GM21423 (cell line): ENCODE data around the gene OR51B5.
"Not testable (repeated sequence)": the region's sequence is repeated elsewhere in the genome, so short reads cannot be mapped to it uniquely, and the experiment has no call there.

Source experiments
- ATAC-seq: cut with Tn5 transposase; IDR thresholded peaks from one replicate; pipeline ENCODE4 v1.9.1; 2021; ENCODE audit warnings: mild to moderate bottlenecking, moderate library complexity; ENCODE audit not compliant: unreplicated experiment

OR51B5 gene

DNA sequence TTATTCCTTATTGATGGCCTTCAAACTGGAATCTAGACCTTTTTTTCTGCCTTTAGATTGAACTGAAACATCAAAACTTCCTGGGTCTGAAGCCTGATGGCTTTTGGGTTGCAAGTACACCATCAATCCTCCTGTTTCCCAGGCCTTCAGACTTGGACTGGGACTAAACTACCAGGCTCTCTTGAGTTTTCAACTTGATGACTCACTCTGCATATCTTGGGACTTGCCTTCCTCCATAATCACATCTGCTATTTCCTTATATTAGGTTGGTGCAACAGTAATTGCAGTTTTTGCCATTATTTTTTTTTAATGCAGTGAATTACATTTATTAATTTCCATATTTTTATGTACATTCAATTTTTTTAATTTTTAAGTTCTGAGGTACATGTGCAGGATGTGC lies 7.0 kb downstream of the OR51B5 start:
- ATAC-seq = no peak

DNA sequence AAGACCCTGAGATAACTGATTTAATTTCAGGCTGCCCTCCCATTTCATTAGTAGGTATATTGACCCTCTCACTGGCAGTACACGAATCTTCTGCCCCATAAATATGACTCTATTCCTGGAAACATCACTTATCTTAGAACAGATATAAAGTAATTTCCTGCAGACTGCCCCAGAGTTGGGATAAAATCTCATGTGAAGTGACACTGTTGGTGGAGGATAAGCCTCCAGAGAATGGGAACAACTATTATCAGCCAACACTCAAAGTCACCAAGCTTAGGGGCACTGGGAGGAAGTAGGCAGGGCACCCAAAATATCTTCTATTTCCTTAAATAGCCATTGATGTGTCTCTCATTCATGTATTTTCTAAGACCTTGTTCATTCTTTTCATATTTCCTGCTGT lies 8.2 kb downstream of the OR51B5 start:
- no peak for ATAC-seq

DNA sequence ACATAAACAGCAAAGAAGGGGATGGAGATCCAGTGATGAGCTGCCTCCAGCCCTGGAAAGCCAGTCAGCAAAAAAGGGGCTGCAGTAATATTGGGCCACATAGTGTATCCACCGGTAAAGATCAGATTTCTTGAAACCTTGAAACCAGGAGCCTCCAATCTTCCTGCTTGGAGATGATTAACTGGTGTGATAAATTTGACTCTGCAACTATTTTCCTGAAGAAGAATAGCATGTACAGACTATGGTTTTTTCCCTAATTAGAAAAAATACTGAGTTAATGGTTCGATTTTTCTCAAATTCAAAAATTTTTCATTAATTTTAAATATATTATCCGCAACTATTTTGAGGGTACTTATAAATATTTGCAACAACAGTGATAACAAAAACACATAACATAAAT lies 19.1 kb downstream of the OR51B5 start, which contains the start of gene OR51B2:
TSS of gene OR51B2 (minus strand) at position 101 of the 400 bp plus-strand sequence. CDS start at position 101, 0 bp downstream.
- no peak for ATAC-seq

DNA sequence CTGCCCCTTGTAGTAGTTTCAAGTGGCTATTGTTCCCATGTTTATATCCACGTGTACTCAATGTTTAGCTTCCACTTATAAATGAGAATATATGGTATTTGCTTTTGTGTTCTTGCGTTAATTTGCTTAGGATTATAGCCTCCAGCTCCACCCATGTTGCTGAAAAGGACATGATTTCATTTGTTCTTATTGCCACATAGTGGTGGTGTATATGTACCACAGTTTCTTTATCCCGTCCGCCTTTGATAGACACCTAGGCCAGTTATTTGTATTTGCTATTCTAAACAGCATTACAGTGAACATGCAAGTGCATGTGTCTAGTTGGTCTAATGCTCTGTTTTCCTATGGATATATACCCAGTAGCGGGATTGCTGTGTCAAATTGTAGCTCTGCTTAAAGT lies 26.0 kb downstream of the OR51B5 start:
- no peak for ATAC-seq

DNA sequence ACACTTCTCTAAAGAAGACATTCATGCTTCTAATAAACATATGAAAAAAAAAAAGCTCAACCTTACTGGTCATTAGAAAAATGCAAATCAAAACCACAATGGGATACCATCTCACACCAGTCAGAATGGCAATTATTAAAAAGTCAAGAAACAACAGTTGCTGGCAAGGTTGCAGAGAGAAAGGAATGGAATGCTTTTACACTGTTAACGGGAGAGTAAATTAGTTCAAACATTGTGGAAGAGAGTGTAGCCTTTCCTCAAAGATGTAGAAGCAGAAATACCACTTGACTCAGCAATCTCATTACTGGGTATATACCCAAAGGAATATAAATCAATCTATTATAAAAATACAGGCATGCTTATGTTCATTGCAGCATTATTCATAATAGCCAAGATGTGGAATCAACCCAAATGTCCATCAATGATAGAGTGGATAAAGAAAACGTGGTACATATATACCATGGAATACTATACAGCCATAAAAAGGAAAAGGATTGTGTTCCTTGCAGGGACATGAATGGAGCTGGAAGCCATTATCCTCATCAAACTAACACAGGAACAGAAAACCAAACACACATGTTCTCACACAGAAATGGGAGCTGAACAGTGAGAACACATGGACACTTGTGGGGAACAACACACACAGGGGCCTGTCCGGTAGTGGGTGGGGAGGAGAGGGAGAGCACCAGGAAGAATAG lies 29.8 kb downstream of the OR51B5 start:
- ATAC-seq = not testable (repeated sequence)

DNA sequence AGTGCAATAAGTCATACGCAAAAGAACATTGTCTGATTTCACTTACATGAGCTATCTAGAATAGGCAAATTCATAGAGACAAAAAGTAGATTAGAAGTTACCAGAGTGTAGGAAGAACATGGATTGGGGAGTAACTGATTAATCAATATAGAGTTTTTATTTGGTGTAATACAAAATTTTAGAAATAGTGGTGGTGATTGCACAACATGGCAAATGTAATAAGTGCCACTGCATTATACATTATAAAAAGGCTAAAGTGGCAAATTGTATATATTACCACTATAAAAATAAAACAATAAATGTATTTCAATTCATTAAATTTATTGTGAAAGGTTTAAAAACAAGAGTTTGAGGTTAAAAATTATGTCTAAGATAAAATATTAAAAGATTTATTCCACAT lies 32.9 kb downstream of the OR51B5 start:
- no peak for ATAC-seq

DNA sequence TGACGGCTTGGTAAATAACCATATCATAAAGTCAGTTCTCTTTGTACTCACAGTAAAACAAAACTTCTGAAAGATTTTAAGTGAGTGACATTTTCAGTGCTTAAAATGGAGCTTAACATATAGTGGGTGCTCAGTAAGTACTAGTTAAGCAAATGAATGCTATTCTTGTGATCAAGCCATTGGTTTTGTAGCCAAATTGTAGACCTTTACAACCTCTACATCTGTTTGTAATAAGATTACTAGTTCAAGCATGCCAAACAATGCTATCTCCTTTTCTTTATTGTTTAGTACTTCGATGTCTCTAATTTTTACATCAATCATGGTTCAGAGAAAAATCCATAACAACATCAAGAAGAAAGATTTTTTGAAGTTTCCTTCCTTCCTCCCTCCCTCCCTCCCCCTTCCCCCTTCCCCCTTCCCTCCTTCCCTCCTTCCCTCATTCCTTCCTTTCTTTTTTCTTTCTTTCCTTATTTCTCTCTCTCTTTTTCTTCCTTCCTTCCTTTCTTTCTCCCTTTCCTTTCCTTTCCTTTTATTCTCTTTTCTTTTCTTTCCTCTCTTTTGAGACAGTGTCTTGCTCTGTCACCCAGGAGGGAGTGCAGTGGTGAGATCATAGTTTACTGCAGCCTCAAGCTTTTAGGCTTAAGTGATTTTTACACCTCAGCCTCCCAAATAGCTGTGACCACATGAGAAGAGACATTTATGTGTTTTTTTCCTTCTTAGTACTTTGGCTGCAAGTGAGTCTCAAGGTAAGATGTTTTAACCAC lies 35.9 kb downstream of the OR51B5 start:
- ATAC-seq = no peak

DNA sequence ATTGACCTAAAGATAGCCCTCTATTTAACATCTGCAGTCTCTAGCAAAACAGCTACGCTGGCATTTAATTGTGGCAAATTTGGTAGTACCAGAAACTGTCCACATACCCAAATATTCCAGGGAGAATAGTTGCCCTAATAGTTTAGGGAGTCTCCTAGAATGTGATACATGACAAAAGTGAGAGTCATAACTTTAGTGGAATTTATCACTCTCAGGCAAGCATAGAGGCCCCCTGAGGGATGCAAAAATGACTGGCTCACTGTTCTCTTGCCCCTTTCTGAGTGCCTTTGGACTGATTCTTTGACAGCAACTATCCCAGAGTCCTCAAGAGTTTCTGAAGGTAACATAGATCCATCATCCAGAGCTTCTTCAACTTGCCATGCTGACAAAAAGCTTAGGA lies 39.3 kb downstream of the OR51B5 start:
- no peak for ATAC-seq

DNA sequence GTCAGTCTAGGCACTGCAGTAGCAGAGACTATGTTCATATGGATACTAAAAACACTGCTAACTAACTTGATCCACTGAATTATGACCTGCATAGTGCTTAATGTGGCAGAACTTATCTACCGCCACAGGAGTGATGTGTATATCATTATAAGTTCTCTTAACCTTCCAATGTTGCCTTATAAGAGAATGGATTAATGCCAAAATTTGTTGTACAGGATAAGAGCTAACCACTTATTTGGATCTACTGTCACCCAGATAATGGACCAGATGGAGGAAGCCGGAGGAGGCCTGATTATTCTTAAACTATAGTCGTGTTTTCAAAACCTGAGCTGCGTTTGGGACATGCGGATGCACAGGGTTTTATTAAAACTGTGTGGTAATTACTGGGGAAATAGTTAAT lies 39.7 kb downstream of the OR51B5 start:
- no peak for ATAC-seq

DNA sequence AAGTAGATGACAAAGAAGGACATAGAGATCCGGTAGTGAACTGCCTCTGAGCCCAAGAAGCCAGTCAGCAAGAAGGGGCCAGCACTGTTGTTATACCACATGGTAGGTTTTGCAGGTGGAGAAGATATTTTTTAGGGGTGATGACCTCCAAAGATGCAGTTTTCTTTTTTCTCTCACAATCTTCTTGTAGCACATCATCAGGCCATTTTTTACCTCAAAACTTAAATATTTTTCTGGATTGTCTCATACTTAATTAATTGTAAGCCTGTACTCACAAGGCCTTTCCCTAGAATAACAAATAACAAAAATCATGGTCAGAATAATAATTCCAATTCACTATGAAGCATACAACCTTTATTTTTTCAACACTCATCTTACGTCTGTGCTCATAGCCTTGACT lies 41.5 kb downstream of the OR51B5 start, which contains the start of gene OR51B4:
TSS of gene OR51B4 (minus strand) at position 101 of the 400 bp plus-strand sequence. CDS start at position 101, 0 bp downstream.
- no peak for ATAC-seq

DNA sequence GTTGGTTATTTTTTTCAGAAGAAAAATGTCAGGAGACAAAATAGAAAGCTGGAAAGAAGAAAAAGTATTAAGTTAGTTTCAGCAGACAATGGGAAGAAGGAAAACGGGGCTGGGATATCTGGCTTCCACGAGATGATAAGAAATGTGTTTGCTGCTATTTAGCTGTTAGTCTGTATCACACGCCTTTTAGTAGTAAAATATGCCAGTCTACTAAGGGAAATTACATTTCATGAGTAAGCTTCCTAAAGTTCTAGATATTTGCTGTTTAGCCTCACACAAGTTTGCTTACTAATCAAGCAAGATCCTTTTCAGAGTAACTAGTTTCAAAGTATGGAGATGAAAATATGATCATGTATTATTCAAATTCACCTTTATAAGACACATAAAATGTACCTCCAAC lies 43.1 kb downstream of the OR51B5 start:
- no peak for ATAC-seq

DNA sequence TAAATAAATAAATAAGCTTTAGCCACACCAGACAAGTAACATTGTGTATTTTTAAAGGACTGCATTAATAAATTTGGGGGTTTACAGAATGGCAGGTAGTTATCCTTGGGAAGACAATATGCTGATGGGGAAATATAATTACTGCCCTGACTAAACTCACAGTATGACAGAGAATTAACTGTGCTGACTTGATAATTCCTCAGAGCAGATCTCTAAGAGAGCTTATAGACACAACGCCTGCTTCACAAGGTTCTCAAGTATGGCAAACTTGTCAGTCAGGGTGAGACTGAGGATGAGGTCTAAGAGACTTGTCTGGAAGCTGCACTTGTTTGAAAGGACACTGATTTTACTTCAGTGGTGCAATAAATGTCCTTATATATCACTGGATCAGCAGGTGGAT lies 44.9 kb downstream of the OR51B5 start:
- ATAC-seq = no peak

DNA sequence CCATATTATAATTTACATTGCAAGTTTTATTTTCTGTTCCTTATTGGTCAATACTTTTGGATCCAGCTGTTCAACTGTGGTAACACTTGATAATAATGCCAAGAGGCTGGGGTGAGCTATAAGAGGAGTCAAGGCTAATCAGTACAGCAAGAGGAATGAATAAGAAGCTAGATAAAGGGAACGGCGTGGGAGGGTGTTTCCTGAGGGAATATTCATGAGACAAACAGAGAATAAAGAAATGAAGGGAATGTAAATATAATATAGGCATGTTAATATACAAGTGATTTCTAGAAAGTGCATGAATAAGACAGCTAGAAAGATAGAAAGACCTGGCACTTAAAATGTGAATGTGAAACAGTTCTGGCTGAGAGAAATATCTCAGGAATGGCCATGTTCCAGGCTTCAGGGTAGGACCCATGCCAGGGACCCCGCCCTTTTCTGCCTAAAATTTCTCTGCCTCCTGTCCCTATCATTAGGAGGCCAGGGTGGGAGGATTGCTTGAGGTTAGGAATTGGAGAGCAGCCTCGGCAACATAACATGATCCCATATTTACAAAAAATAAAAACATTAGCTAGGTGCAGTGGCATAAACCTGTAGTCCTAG lies 45.5 kb downstream of the OR51B5 start:
- ATAC-seq = no peak

DNA sequence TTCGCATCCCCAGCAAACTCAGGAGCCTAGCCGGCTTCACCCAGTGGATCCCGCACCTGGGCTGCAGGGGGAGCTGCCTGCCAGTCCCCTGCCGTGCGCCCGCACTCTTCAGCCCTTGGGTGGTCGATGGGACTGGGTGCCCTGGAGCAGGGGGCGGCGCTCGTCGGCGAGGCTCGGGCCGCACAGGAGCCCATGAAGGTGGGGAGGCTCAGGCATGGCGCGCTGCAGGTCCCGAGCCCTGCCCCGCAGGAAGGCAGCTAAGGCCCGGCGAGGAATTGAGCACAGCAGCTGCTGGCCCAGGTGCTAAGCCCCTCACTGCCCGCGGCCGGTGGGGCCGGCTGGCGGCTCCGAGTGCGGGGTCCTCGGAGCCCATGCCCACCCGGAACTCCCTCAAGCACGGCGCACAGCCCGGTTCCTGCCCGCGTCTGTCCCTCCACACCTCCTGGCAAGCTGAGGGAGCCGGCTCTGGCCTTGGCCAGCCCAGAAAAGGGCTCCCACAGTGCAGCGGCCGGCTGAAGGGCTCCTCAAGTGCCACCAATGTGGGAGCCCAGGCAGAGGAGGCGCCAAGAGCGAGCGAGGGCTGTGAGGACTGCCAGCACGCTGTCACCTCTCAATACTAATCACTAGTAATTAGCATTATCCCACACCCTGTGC lies 48.9 kb downstream of the OR51B5 start:
- not testable (repeated sequence) for ATAC-seq

DNA sequence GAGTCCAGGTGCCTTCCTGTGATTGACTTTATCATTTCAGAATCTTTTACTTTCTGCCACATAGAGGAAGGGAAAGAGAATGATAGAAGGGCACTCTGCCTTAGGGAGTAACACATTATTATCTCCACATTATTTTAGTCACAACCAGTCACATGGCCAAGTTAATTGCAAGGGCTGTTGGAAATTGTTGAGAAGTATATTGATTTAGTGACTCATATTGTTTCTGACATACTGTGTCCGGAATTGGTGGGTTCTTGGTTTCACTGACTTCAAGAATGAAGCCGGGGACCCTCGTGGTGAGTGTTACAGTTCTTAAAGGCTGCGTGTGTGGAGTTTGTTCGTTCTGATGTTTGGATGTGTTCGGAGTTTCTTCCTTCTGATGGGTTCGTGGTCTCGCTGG lies 50.3 kb downstream of the OR51B5 start:
- ATAC-seq = no peak
